ENCODE measurements around the gene TUBGCP2. TPM values are rescaled to one million over a fixed set of nuclear protein-coding genes. Genes with fewer than 3 reads are reported as not detected.

Gene TUBGCP2
- total RNA-seq, 1 experiment from 2014 or later = 35.4 TPM

DNA sequence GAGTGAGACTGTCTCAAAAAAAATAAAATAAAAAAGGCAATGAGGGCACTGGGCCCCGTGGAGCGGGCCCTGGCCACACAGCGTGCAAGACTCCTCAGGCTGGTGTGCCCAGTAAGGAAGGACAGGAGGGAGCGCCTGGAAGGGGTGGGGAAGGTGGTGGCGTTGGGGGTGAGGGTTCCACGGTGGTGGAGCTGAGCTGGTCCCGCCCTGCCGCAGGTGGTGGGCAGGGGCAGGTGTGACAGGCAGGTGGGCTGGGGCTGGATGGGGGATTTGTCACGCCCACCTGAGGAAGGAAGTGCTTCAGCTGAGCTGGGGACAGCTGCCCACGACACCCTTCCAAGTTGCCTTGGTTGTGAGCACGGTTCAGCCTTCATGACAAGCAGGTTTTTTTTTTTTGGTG is 37.7 kb upstream of the TUBGCP2 start (continued):
- TF ChIP-seq CBX3 (IDR thresholded peaks at IDR 0.05; ENCODE audit: low read depth) = no peak

DNA sequence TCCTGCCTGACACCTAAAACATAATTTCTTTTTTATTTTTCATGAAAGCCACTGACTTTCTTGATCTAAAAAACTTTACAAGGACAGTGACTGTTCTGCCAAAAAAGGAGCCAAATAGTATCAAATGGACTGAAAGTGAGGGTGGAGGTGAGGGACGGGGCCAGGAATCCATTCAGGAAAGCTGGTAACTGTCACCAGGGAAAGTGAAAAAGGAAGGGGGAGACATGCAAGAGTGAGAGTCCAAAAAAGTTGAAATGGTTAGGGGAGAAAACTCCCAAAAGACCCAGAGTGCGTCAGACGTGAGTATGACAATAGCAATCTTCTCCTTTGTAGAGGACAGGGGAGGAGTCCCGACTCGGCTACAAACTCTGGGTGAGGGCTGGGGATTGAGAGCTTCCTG is 35.6 kb upstream of the TUBGCP2 start:
- Histone ChIP-seq H3K27me3 (ENCODE audit: insufficient read depth, low read length) (no peaks in the 10 kb centered on the region), H3K36me3 (ENCODE audit: control insufficient read depth in 1 of 2, insufficient read depth in 2 of 2, low read length in 2 of 2) (no peaks in the 10 kb centered on the region), H3K9me3 (ENCODE audit: control insufficient read depth in 1 of 2, insufficient read depth in 1 of 2, low read depth in 1 of 2, low read length in 2 of 2) (no peaks in the 10 kb centered on the region), H3K27ac (ENCODE audit: low read depth, low read length) (no peak overlapping the region), H4K20me1 (ENCODE audit: insufficient read depth) (no peaks in the 10 kb centered on the region), H3K4me2 (ENCODE audit: low read length) (no peak overlapping the region), H3K79me2 (ENCODE audit: insufficient read depth, low read length) (no peaks in the 10 kb centered on the region), H3K4me3 (replicated peaks in 1 of 2; ENCODE audit: low read depth in 1 of 2, low read length in 2 of 2) (no peak overlapping the region), H3K9me2 (ENCODE audit: insufficient read depth) (no peaks in the 10 kb centered on the region), H3K4me1 (ENCODE audit: control insufficient read depth in 1 of 2, insufficient read depth in 2 of 2, low read length in 2 of 2) (peaks cover 0 to 8% of the 10 kb centered on the region in 2 experiments; a peak in 1 of 4 replicates), H2AFZ (ENCODE audit: low read depth, low read length, poor library complexity, severe bottlenecking) (no peak overlapping the region), H3K9ac (ENCODE audit: low read length) (no peak overlapping the region)
- CTCF ChIA-PET = no interaction called here
- ATAC-seq (no peak), DNase-seq (ENCODE audit: low read depth, low spot score) (no peak)
- RAD21 ChIA-PET (ENCODE audit: low non-redundant PET in 1 of 2, low total read pairs in 2 of 2, uncharacterized antibody in 2 of 2, unreplicated experiment in 2 of 2) = no interaction called here
- TF ChIP-seq JUND (IDR thresholded peaks at IDR 0.05) (no peak), TCF7L2 (IDR thresholded peaks at IDR 0.05; ENCODE audit: borderline replicate concordance, extremely low read depth, insufficient read depth, insufficient read length) (no peak), CEBPB (IDR thresholded peaks at IDR 0.05; ENCODE audit: low read depth) (no peak), ZFX (IDR thresholded peaks at IDR 0.05) (no peak), CBX3 (IDR thresholded peaks at IDR 0.05; ENCODE audit: low read depth) (no peak), EZH2phosphoT487 (IDR thresholded peaks at IDR 0.05; ENCODE audit: borderline replicate concordance) (no peak)
- TF ChIP-seq, protein P1, sequence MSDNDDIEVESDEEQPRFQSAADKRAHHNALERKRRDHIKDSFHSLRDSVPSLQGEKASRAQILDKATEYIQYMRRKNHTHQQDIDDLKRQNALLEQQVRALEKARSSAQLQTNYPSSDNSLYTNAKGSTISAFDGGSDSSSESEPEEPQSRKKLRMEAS (IDR thresholded peaks at IDR 0.05) = no peak
- intact Hi-C loops (cut with micrococcal nuclease) = no loop called here
- no TSS peak for BruUV-seq (replicated peaks)
- POLR2A ChIA-PET = no interaction called here

DNA sequence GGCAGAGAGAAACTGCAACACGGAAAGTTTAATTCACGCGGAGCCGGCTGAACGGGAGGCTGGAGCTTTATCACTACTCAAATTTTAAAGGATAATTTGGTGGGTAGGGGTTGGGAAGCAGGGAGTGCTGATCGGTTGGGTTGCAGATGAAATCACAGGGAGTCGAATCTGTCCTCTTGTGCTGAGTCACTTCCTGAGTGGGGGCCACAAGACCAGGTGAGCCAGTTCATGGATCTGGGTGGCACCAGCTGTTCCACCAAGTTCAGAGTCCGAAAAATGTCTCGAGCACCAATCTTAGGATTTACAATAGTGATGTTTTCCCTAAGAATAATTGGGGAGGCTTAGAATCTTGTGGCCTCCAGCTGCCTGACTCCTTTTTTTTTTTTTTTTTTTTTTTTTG is 34.9 kb upstream of the TUBGCP2 start:
- ATAC-seq = no peak
- H3K9me2 ChIP-seq (ENCODE audit: insufficient read depth) = no peaks in the 10 kb centered on the region
- H4K20me1 ChIP-seq (ENCODE audit: insufficient read depth) = no peaks in the 10 kb centered on the region
- no peak overlapping the region for H3K9ac ChIP-seq (ENCODE audit: low read length)
- ChIA-PET POLR2A (no interaction called here), CTCF (no interaction called here), RAD21 (ENCODE audit: low non-redundant PET in 1 of 2, low total read pairs in 2 of 2, uncharacterized antibody in 2 of 2, unreplicated experiment in 2 of 2) (no interaction called here)
- no peak overlapping the region for H3K4me3 ChIP-seq (replicated peaks in 1 of 2; ENCODE audit: low read depth in 1 of 2, low read length in 2 of 2)
- no peaks in the 10 kb centered on the region for H3K27me3 ChIP-seq (ENCODE audit: insufficient read depth, low read length)
- H3K36me3 ChIP-seq (ENCODE audit: control insufficient read depth in 1 of 2, insufficient read depth in 2 of 2, low read length in 2 of 2) = no peaks in the 10 kb centered on the region
- peak overlapping the region; percentile 33 for H3K4me2 ChIP-seq (ENCODE audit: low read length)
- BruUV-seq (replicated peaks) = no TSS peak
- DNase-seq (ENCODE audit: low read depth, low spot score) = no peak
- H3K79me2 ChIP-seq (ENCODE audit: insufficient read depth, low read length) = no peaks in the 10 kb centered on the region
- intact Hi-C loops (cut with micrococcal nuclease) = no loop called here
- H3K4me1 ChIP-seq (ENCODE audit: control insufficient read depth in 1 of 2, insufficient read depth in 2 of 2, low read length in 2 of 2) = peaks cover 0 to 8% of the 10 kb centered on the region in 2 experiments; a peak in 1 of 4 replicates
- no peaks in the 10 kb centered on the region for H3K9me3 ChIP-seq (ENCODE audit: control insufficient read depth in 1 of 2, insufficient read depth in 1 of 2, low read depth in 1 of 2, low read length in 2 of 2)
- no peak overlapping the region for H3K27ac ChIP-seq (ENCODE audit: low read depth, low read length)
- no peak overlapping the region for H2AFZ ChIP-seq (ENCODE audit: low read depth, low read length, poor library complexity, severe bottlenecking)
- TF ChIP-seq CBX3 (IDR thresholded peaks at IDR 0.05; ENCODE audit: low read depth) = no peak
- TF ChIP-seq RAD21 (IDR thresholded peaks at IDR 0.05; ENCODE audit: low read depth) = no peak
- no peak for TF ChIP-seq POLR2A (IDR thresholded peaks at IDR 0.05; ENCODE audit: borderline replicate concordance, extremely low read depth, insufficient read depth, insufficient read length)
- TF ChIP-seq EGR1 (IDR thresholded peaks at IDR 0.05; ENCODE audit: low read depth) = no peak
- no peak for TF ChIP-seq ZNF274 (IDR thresholded peaks at IDR 0.05; ENCODE audit: low read depth, low read length)
- TF ChIP-seq, protein P2, sequence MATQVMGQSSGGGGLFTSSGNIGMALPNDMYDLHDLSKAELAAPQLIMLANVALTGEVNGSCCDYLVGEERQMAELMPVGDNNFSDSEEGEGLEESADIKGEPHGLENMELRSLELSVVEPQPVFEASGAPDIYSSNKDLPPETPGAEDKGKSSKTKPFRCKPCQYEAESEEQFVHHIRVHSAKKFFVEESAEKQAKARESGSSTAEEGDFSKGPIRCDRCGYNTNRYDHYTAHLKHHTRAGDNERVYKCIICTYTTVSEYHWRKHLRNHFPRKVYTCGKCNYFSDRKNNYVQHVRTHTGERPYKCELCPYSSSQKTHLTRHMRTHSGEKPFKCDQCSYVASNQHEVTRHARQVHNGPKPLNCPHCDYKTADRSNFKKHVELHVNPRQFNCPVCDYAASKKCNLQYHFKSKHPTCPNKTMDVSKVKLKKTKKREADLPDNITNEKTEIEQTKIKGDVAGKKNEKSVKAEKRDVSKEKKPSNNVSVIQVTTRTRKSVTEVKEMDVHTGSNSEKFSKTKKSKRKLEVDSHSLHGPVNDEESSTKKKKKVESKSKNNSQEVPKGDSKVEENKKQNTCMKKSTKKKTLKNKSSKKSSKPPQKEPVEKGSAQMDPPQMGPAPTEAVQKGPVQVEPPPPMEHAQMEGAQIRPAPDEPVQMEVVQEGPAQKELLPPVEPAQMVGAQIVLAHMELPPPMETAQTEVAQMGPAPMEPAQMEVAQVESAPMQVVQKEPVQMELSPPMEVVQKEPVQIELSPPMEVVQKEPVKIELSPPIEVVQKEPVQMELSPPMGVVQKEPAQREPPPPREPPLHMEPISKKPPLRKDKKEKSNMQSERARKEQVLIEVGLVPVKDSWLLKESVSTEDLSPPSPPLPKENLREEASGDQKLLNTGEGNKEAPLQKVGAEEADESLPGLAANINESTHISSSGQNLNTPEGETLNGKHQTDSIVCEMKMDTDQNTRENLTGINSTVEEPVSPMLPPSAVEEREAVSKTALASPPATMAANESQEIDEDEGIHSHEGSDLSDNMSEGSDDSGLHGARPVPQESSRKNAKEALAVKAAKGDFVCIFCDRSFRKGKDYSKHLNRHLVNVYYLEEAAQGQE (IDR thresholded peaks at IDR 0.05; ENCODE audit: low read depth) = no peak
- TF ChIP-seq EZH2 (IDR thresholded peaks at IDR 0.05) = no peak
- TF ChIP-seq ELF1 (IDR thresholded peaks at IDR 0.05; ENCODE audit: borderline replicate concordance, low read depth) = no peak
- TF ChIP-seq JUND (IDR thresholded peaks at IDR 0.05) = no peak
- TF ChIP-seq FOSL1 (IDR thresholded peaks at IDR 0.05; ENCODE audit: low read depth) = no peak
- TF ChIP-seq, protein P1 (IDR thresholded peaks at IDR 0.05) = no peak
- TF ChIP-seq TCF7L2 (IDR thresholded peaks at IDR 0.05; ENCODE audit: borderline replicate concordance, extremely low read depth, insufficient read depth, insufficient read length) = no peak
- no peak for TF ChIP-seq SRF (IDR thresholded peaks at IDR 0.05; ENCODE audit: low read depth)
- TF ChIP-seq, protein P3, sequence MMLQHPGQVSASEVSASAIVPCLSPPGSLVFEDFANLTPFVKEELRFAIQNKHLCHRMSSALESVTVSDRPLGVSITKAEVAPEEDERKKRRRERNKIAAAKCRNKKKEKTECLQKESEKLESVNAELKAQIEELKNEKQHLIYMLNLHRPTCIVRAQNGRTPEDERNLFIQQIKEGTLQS (IDR thresholded peaks at IDR 0.05) = no peak
- TF ChIP-seq SP1 (IDR thresholded peaks at IDR 0.05; ENCODE audit: low read depth) = no peak
- TF ChIP-seq ZFX (IDR thresholded peaks at IDR 0.05) = no peak
